AG04450 (cell line): ENCODE measurements around the gene NAA15. TPM values are rescaled to one million over a fixed set of nuclear protein-coding genes. Genes with fewer than 3 reads are reported as not detected.
"Not testable (repeated sequence)": the region's sequence is repeated elsewhere in the genome, so short reads cannot be mapped to it uniquely, and the experiment has no call there.

Source experiments
- CTCF ChIA-PET: fragments of 300-600, 350-600 bp; formaldehyde crosslinking; extraction: SDS; loops from one replicate; lab custom pipeline; 2022; ENCODE audit warnings: antibody characterized with exemption, inconsistent platforms; lab: Charles Lee
- POLR2A ChIA-PET: fragments of 350-600 bp; formaldehyde crosslinking; extraction: SDS; loops from one replicate; lab custom pipeline; 2021; ENCODE audit warnings: antibody characterized with exemption, inconsistent platforms; lab: Yijun Ruan, JAX
- DNase-seq: peaks from one replicate; pipeline ENCODE4 v3.0.0-alpha.2; 2011; ENCODE audit warnings: low read depth, low spot score
- H3K27ac ChIP-seq: one replicate; pipeline ENCODE4 v1.5.1; 2012; ENCODE audit warnings: low read depth, low read length, control low read depth
- H3K27me3 ChIP-seq: one replicate; pipeline ENCODE4 v1.6.0; 2012; ENCODE audit warnings: low read length; ENCODE audit not compliant: control insufficient read depth, insufficient read depth
- H3K4me3 ChIP-seq: 2 replicates; pipeline ENCODE4 v1.5.1; 2011; ENCODE audit warnings: mild to moderate bottlenecking, low read depth, low read length, control low read depth
- H3K9me3 ChIP-seq: 2 replicates; pipeline ENCODE4 v1.5.1; 2012; ENCODE audit warnings: low read length; ENCODE audit not compliant: control insufficient read depth, insufficient read depth
- polyA plus RNA-seq: library from polyadenylated mRNA; depleted of rRNA; stranded (reverse); fragments of >200 nt; gene quantifications from 2 replicates; pipeline ENCODE4 v1.2.3, GENCODE V29; 2011
- TF ChIP-seq, protein P1 (sequence below): IDR thresholded peaks from 2 replicates; pipeline ENCODE4 v1.5.1; 2011; ENCODE audit warnings: low read depth, low read length, control low read depth, inconsistent platforms

NAA15 gene
- polyA plus RNA-seq, 1 experiment, result 30.2 TPM

- POLR2A ChIA-PET, result no interaction called here
- CTCF ChIA-PET, result no interaction called here
Measured at GRCh38 chr4:139403462-139403861, 102.2 kb downstream of the NAA15 start.

GRCh38 chr4:139410312-139410711 is 109.0 kb downstream of the NAA15 start:
- CTCF ChIA-PET, result interaction anchor here (0.6 kb wide), 1 partner anchor 121 kb away, joined by 6 read pairs; no protein-coding TSS in a partner anchor

More at GRCh38 chr4:139403462-139403861, 102.2 kb downstream of the NAA15 start:
- TF ChIP-seq, protein P1, sequence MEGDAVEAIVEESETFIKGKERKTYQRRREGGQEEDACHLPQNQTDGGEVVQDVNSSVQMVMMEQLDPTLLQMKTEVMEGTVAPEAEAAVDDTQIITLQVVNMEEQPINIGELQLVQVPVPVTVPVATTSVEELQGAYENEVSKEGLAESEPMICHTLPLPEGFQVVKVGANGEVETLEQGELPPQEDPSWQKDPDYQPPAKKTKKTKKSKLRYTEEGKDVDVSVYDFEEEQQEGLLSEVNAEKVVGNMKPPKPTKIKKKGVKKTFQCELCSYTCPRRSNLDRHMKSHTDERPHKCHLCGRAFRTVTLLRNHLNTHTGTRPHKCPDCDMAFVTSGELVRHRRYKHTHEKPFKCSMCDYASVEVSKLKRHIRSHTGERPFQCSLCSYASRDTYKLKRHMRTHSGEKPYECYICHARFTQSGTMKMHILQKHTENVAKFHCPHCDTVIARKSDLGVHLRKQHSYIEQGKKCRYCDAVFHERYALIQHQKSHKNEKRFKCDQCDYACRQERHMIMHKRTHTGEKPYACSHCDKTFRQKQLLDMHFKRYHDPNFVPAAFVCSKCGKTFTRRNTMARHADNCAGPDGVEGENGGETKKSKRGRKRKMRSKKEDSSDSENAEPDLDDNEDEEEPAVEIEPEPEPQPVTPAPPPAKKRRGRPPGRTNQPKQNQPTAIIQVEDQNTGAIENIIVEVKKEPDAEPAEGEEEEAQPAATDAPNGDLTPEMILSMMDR, result no peak
- Histone ChIP-seq H3K27me3 (no peaks in the 10 kb centered on the region), H3K4me3 (no peak overlapping the region), H3K9me3 (no peaks in the 10 kb centered on the region), H3K27ac (no peak overlapping the region)
- DNase-seq, result no peak

GRCh38 chr4:139414671-139415210 is 113.4 kb downstream of the NAA15 start:
- H3K9me3 ChIP-seq, H3K4me3 ChIP-seq, H3K27ac ChIP-seq, H3K27me3 ChIP-seq, POLR2A ChIA-PET, DNase-seq: not testable (repeated sequence)
- CTCF ChIA-PET, result interaction anchor here (1.1 kb wide), 1 partner anchor 83 kb away, joined by 5 read pairs; no protein-coding TSS in a partner anchor

More at GRCh38 chr4:139410312-139410711, 109.0 kb downstream of the NAA15 start:
- POLR2A ChIA-PET, result no interaction called here
- Histone ChIP-seq H3K27me3 (no peaks in the 10 kb centered on the region), H3K4me3 (no peak overlapping the region), H3K27ac (no peak overlapping the region), H3K9me3 (peaks cover 3% of the 10 kb centered on the region; the same call in 1 of the 2 replicates)
- TF ChIP-seq, protein P1, result no peak
- DNase-seq, result no peak

DNA sequence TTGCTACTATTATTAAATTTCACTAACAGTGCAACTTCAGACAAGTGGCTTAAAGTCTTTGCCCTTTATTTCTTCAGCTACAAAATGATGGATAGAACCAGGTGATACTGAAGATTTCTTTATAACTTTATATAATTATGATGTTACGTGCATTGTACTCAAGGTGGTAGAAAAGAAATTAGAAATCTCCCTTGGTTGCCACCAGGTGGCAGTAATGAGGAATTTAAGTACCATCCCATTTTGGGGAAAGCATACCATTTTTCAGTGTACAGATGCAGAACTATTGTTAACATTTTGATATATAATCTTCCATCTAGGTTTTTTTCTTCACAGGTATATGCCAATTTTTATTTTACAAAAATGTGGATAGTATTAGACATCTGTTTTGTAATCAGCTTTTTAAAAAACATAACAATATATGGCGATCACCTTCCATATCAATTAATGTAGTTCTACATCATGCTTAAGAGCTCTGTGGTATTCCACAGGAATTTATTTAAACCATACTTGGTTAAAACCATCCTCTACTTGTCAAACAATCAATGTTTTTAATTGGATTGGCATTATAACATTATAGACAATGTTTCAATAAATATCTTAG is 114.9 kb downstream of the NAA15 start:
- TF ChIP-seq, protein P1, result peak; percentile 63
- Histone ChIP-seq H3K27ac (no peak overlapping the region), H3K9me3 (peaks cover 3% of the 10 kb centered on the region; the same call in 1 of the 2 replicates), H3K4me3 (no peak overlapping the region), H3K27me3 (no peaks in the 10 kb centered on the region)
- ChIA-PET CTCF (interaction anchor here (0.5 to 1.4 kb wide), 20 partner anchors 9 to 427 kb away, joined by 3 to 6 read pairs (median 3); no protein-coding TSS in a partner anchor), POLR2A (no interaction called here)
- DNase-seq, result peak; percentile 32

GRCh38 chr4:139419388-139419914 is 118.1 kb downstream of the NAA15 start:
- H3K27ac ChIP-seq, result no peak overlapping the region
- TF ChIP-seq, protein P1, result no peak
- CTCF ChIA-PET, result interaction anchor here (0.9 kb wide), 1 partner anchor 232 kb away, joined by 5 read pairs; no protein-coding TSS in a partner anchor
- DNase-seq, result peak; percentile 39
- no peak overlapping the region for H3K4me3 ChIP-seq
- POLR2A ChIA-PET, result interaction anchor here (1.2 kb wide), 1 partner anchor 34 kb away, joined by 3 read pairs; the partner anchor contains the start of gene RAB33B
- H3K27me3 ChIP-seq, result no peaks in the 10 kb centered on the region
- H3K9me3 ChIP-seq, result peaks cover 3% of the 10 kb centered on the region; the same call in 1 of the 2 replicates
